NB4 (cell line): Measurements from ENCODE around the gene ATP5F1C.

Experiments
- POLR2A ChIP-seq: IDR thresholded peaks from 2 replicates; pipeline ENCODE4 v1.6.1; 2011; ENCODE audit warnings: mild to moderate bottlenecking; ENCODE audit not compliant: insufficient read length; ENCODE audit errors: extremely low read depth
- TF ChIP-seq, protein P1 (sequence below): IDR thresholded peaks from one replicate; pipeline ENCODE4 v1.5.1; 2012; ENCODE audit warnings: low read depth, low read length

- TF ChIP-seq, protein P1, sequence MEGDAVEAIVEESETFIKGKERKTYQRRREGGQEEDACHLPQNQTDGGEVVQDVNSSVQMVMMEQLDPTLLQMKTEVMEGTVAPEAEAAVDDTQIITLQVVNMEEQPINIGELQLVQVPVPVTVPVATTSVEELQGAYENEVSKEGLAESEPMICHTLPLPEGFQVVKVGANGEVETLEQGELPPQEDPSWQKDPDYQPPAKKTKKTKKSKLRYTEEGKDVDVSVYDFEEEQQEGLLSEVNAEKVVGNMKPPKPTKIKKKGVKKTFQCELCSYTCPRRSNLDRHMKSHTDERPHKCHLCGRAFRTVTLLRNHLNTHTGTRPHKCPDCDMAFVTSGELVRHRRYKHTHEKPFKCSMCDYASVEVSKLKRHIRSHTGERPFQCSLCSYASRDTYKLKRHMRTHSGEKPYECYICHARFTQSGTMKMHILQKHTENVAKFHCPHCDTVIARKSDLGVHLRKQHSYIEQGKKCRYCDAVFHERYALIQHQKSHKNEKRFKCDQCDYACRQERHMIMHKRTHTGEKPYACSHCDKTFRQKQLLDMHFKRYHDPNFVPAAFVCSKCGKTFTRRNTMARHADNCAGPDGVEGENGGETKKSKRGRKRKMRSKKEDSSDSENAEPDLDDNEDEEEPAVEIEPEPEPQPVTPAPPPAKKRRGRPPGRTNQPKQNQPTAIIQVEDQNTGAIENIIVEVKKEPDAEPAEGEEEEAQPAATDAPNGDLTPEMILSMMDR, result no peak
- no peak for TF ChIP-seq POLR2A
These were observed 25.5 kb downstream of the ATP5F1C start for GRCh38 chr10:7813481-7813880.
